GM10248 (cell line): ENCODE data around the gene LOXL4.

ENCODE experiments used
- CTCF ChIA-PET: fragments of 300-600 bp; sonication (Branson Sonifier 250); formaldehyde crosslinking; extraction: SDS; loops from one replicate; lab custom pipeline; 2021; ENCODE audit warnings: antibody characterized with exemption; lab: Yijun Ruan, JAX
- POLR2A ChIA-PET: fragments of 350-650 bp; sonication (Branson Sonifier 250); formaldehyde crosslinking; extraction: SDS; loops from one replicate; lab custom pipeline; 2020; ENCODE audit warnings: antibody characterized with exemption; lab: Yijun Ruan, JAX
- DNase-seq: peaks from one replicate; pipeline ENCODE4 v3.0.0; 2012; ENCODE audit errors: extremely low spot score
- TF ChIP-seq, protein P1 (sequence below): IDR thresholded peaks from 2 replicates; pipeline ENCODE4 v1.5.1; 2012; ENCODE audit warnings: mild to moderate bottlenecking, low read depth; ENCODE audit errors: extremely low read depth, missing control alignments, control extremely low read depth

Gene LOXL4

DNA sequence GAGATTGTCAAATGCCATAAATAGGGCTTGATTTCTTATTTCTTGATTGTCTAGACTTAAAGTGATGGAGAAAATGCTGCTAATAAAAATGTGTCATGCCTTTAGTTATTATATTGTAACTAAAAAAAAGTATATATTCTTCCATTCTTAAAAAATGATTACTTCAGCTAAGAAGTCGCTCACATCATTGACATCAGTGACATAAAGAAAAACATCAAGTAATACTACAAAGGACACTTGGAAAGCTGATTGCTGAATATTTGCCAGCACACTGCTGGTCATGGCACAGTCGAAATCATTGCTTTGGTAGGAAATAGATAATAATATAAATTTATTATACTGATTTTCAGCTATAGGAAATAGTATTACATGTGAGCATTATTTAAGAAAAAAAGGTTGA lies 62.6 kb downstream of the LOXL4 start:
- DNase-seq = no peak
- TF ChIP-seq, protein P1, sequence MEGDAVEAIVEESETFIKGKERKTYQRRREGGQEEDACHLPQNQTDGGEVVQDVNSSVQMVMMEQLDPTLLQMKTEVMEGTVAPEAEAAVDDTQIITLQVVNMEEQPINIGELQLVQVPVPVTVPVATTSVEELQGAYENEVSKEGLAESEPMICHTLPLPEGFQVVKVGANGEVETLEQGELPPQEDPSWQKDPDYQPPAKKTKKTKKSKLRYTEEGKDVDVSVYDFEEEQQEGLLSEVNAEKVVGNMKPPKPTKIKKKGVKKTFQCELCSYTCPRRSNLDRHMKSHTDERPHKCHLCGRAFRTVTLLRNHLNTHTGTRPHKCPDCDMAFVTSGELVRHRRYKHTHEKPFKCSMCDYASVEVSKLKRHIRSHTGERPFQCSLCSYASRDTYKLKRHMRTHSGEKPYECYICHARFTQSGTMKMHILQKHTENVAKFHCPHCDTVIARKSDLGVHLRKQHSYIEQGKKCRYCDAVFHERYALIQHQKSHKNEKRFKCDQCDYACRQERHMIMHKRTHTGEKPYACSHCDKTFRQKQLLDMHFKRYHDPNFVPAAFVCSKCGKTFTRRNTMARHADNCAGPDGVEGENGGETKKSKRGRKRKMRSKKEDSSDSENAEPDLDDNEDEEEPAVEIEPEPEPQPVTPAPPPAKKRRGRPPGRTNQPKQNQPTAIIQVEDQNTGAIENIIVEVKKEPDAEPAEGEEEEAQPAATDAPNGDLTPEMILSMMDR = no peak
- ChIA-PET CTCF (interaction anchor here (1.2 to 1.4 kb wide), 2 partner anchors 18 to 35 kb away, joined by 4 to 5 read pairs; no protein-coding TSS in a partner anchor), POLR2A (no interaction called here)

DNA sequence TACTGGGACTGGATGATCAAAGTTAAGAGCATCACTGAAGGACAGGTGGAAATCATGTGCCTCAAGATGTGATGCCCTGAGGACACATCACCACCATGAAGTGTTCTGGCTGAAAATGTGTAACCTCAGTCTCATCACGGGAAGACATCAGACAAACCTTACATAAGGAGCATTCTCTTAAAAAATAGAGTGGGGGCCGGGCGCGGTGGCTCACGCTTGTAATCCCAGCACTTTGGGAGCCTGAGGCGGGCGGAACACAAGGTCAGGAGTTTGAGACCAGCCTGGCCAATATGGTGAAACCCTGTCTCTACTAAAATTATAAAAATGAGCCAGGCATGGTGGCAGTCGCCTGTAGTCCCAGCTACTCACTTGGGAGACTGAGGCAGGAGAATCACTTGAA lies 65.6 kb downstream of the LOXL4 start:
- TF ChIP-seq, protein P1 = no peak
- DNase-seq = no peak
- ChIA-PET POLR2A (no interaction called here), CTCF (no interaction called here)

DNA sequence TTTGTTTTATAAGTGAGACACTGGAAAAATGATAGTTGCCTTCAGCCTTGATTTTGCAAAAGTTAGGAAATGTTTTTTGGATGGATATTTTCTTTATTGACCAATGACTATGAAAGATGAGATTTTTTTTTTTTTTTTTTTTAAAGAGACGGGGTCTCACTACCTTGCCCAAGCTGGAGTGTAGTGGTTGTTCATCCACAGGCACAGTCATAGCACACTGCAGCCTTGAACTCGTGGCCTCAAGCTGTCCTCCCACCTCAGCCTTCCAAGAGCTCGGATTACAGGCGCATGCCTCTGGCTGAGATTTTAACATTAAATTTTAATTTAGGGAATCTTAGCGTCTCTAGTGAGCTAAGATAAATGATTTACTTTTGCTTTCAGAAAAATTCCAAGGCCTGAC lies 66.2 kb downstream of the LOXL4 start:
- no peak for DNase-seq
- ChIA-PET POLR2A (no interaction called here), CTCF (no interaction called here)
- TF ChIP-seq, protein P1 = no peak
